DMS 273 treated with DMSO at 0.1 percent for 48 hours (cell line): ENCODE results near the gene CIC.
A peak's percentile ranks its signal among the peaks of the same experiment; 100 is the strongest.
"Not testable (repeated sequence)": the region's sequence is repeated elsewhere in the genome, so short reads cannot be mapped to it uniquely, and the experiment has no call there.

ENCODE experiments used
- DNase-seq: peaks from one replicate; lab custom pipeline; 2025; lab: John Stamatoyannopoulos, UW

The CIC gene

GRCh38 chr19:42255766-42256745, 13.0 kb upstream of the CIC start:
- no peak for DNase-seq

GRCh38 chr19:42257842-42258241, 11.2 kb upstream of the CIC start:
- not testable (repeated sequence) for DNase-seq

- DNase-seq = no peak
Measured at GRCh38 chr19:42261763-42262162, 7.3 kb upstream of the CIC start.

- not testable (repeated sequence) for DNase-seq
Measured at GRCh38 chr19:42266105-42266504, 2.9 kb upstream of the CIC start.

- not testable (repeated sequence) for DNase-seq
Measured at GRCh38 chr19:42266928-42267603, 2.0 kb upstream of the CIC start.

GRCh38 chr19:42267644-42268141, 1.4 kb upstream of the CIC start:
- DNase-seq = no peak

- DNase-seq = peak; percentile 98
Measured at GRCh38 chr19:42268142-42268703, 829 bp upstream of the CIC start.

- no peak for DNase-seq
Measured at GRCh38 chr19:42269478-42270345, 660 bp downstream of the CIC start.

GRCh38 chr19:42270346-42271044, 1.4 kb downstream of the CIC start:
- DNase-seq = no peak

- no peak for DNase-seq
Measured at GRCh38 chr19:42271045-42271419, 2.0 kb downstream of the CIC start.

GRCh38 chr19:42271861-42272534, 2.9 kb downstream of the CIC start:
- no peak for DNase-seq

- no peak for DNase-seq
Measured at GRCh38 chr19:42272535-42272897, 3.5 kb downstream of the CIC start.

GRCh38 chr19:42272989-42273406, 3.9 kb downstream of the CIC start:
- no peak for DNase-seq

- no peak for DNase-seq
Measured at GRCh38 chr19:42273407-42274064, 4.5 kb downstream of the CIC start.

GRCh38 chr19:42274065-42274682, 5.1 kb downstream of the CIC start:
- DNase-seq = no peak

GRCh38 chr19:42275103-42275502, 6.1 kb downstream of the CIC start:
- no peak for DNase-seq

- no peak for DNase-seq
Measured at GRCh38 chr19:42275517-42275916, 6.5 kb downstream of the CIC start.

GRCh38 chr19:42276284-42276683, 7.2 kb downstream of the CIC start:
- no peak for DNase-seq

GRCh38 chr19:42276821-42277220, 7.8 kb downstream of the CIC start:
- no peak for DNase-seq
